ENCODE results near the gene FBXO31. TPM values are rescaled to one million over a fixed set of nuclear protein-coding genes. Genes with fewer than 3 reads are reported as not detected.
"Not testable (repeated sequence)": the region's sequence is repeated elsewhere in the genome, so short reads cannot be mapped to it uniquely, and the experiment has no call there.

The FBXO31 gene
- total and polyA plus RNA-seq, 2 experiments from 2014 or later = 15.4 to 26.1 TPM

DNA sequence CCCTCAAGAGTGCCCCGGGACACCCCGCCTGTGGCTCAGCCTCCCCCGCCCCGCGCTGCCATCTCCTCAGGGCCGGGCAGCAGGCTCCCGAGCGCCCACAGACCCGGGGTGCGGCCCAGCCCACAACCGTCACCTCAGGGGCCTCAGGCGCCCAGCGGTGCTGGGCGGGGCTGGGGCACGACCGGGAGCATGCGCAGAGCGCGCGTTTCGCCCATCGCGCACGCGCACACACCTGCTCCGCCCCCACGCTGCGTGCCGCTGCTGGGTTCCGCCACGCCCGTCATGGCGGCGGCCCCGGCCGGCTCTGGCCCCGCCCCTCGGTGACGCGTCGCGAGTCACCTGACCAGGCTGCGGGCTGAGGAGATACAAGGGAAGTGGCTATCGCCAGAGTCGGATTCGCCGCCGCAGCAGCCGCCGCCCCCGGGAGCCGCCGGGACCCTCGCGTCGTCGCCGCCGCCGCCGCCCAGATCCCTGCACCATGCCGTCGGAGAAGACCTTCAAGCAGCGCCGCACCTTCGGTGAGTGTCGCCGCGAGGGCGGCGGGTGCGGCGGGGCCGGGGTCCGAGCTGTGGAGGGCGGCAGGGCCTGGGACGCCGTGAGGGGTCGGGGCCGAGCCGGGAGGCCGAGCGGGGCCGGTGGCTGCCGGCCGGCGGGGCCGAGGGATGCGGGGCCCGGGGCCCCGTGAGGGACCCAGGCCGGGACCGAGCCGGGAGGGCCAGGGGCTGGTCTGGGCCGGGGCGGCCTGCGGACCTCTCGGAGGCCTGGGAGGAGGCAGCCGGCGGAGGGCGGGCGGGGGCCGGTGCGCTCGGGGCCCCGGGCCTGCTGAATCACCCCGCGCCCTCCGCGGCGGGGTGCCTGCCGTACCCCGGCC lies 8.6 kb upstream of the FBXO31 start, which contains the start of gene MAP1LC3B:
TSS of gene MAP1LC3B (plus strand) at position 387 of the 871 bp plus-strand sequence. CDS start at position 479, 92 bp downstream.
- Histone ChIP-seq H3K9me3 (ENCODE audit: low read depth) (no peaks in the 10 kb centered on the region), H3K27ac (peak within 1 kb of the TSS; percentile 95), H3K4me3 (peak within 1 kb of the TSS; percentile 74), H3K27me3 (no peaks in the 10 kb centered on the region), H3K36me3 (no peaks in the 10 kb centered on the region), H3K4me1 (ENCODE audit: low read depth) (peaks cover 31% of the 10 kb centered on the region)
- peak; percentile 97 to 98 for DNase-seq (ENCODE audit: low read depth in 1 of 2, low spot score in 1 of 2)
- TF ChIP-seq, protein P1, sequence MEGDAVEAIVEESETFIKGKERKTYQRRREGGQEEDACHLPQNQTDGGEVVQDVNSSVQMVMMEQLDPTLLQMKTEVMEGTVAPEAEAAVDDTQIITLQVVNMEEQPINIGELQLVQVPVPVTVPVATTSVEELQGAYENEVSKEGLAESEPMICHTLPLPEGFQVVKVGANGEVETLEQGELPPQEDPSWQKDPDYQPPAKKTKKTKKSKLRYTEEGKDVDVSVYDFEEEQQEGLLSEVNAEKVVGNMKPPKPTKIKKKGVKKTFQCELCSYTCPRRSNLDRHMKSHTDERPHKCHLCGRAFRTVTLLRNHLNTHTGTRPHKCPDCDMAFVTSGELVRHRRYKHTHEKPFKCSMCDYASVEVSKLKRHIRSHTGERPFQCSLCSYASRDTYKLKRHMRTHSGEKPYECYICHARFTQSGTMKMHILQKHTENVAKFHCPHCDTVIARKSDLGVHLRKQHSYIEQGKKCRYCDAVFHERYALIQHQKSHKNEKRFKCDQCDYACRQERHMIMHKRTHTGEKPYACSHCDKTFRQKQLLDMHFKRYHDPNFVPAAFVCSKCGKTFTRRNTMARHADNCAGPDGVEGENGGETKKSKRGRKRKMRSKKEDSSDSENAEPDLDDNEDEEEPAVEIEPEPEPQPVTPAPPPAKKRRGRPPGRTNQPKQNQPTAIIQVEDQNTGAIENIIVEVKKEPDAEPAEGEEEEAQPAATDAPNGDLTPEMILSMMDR (IDR thresholded peaks at IDR 0.05; ENCODE audit: low read depth, low read length) = no peak

DNA sequence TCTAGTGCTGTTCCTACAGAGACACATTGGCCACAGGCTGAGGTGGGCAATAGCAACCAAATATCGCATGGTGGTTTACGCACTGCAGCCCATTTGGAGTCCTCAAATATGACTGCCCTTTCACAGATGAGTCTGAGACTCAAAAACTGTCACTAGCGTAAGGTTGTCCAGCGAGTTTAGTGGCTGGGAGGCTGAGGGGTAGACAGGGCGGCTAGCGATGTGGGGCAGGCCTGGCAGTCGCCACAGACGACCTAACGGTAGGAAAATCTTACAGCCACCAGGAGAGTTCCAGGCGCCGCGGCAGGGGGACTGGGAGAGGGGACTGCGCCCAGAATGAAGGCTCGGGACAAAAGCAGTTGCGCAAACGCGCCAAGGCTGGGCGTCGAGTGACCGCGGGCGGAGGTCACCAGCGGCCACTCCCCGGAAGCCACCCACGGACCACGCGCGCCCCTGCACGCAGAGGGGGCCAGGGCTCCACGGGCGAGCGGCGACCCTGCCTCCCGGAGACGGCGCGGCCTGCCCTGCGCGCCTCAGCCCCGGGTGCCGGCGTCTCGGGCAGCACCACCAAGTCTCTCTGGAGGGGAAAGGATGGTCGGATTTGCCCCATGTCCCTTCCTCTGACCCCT lies 7.9 kb upstream of the FBXO31 start:
- Histone ChIP-seq H3K4me1 (ENCODE audit: low read depth) (peaks cover 31% of the 10 kb centered on the region), H3K27ac (peak overlapping the region; percentile 95), H3K27me3 (no peaks in the 10 kb centered on the region), H3K36me3 (no peaks in the 10 kb centered on the region), H3K4me3 (peak overlapping the region; percentile 47), H3K9me3 (ENCODE audit: low read depth) (no peaks in the 10 kb centered on the region)
- TF ChIP-seq, protein P1 (IDR thresholded peaks at IDR 0.05; ENCODE audit: low read depth, low read length) = no peak
- peak in 1 of 2 donors; percentile 56 for DNase-seq (ENCODE audit: low read depth in 1 of 2, low spot score in 1 of 2)

DNA sequence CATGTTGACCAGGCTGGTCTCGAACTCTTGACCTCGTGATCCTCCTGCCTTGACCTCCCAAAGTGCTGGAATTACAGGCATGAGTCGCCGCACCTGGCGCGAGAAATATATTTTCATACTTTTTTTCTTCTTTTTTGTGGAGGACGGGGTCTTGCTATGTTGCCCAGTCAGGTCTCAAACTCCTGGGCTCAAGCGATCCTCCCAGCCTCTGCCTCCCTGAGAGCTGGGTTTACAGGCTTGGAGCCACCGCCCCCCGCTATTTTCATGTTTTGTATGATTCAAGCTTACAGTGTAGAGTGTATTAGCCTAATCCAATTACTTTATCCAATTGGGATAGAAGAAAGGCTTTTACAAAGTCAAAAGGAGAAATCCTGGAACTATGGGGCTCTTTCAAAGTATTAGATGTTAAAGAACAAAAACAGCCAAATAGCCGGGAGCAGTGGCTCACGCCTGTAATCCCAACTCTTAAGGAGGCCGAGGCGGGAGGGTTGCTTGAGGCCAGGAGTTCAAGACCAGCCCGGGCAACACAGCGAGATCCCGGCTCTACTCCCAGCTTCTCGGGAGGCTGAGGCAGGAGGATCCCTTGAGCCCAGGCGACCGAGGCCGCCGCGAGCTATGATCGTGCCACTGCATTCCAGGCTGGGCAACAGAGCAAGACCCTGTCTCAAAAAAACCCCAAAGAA lies 7.2 kb upstream of the FBXO31 start:
- DNase-seq (ENCODE audit: low read depth in 1 of 2, low spot score in 1 of 2) = no peak
- TF ChIP-seq, protein P1 (IDR thresholded peaks at IDR 0.05; ENCODE audit: low read depth, low read length) = no peak
- H3K36me3 ChIP-seq = no peaks in the 10 kb centered on the region
- H3K4me3 ChIP-seq = no peak overlapping the region
- H3K27me3 ChIP-seq = no peaks in the 10 kb centered on the region
- no peaks in the 10 kb centered on the region for H3K9me3 ChIP-seq (ENCODE audit: low read depth)
- H3K27ac ChIP-seq = peak overlapping the region; percentile 95
- H3K4me1 ChIP-seq (ENCODE audit: low read depth) = peaks cover 31% of the 10 kb centered on the region

DNA sequence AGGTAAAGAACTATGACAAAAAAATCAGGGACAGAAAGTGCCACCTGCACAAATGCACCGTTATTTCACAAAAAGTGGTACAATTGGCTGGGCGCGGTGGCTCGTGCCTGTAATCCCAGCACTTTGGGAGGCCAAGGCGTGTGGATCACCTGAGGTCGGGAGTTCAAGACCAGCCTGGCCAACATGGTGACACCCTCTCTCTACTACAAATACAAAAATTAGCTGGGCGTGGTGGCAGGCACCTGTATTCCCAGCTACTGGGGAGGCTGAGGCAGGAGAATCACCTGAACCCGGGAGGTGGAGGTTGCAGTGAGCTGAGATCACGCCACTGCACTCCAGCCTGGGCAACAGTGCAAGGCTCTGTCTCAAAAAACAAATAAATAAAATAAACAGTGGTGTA lies 6.3 kb upstream of the FBXO31 start:
- not testable (repeated sequence) for H3K27ac ChIP-seq; H3K4me3 ChIP-seq; H3K36me3 ChIP-seq; H3K9me3 ChIP-seq (ENCODE audit: low read depth); DNase-seq (ENCODE audit: low read depth in 1 of 2, low spot score in 1 of 2); H3K27me3 ChIP-seq
- H3K4me1 ChIP-seq (ENCODE audit: low read depth) = peaks cover 26% of the 10 kb centered on the region

DNA sequence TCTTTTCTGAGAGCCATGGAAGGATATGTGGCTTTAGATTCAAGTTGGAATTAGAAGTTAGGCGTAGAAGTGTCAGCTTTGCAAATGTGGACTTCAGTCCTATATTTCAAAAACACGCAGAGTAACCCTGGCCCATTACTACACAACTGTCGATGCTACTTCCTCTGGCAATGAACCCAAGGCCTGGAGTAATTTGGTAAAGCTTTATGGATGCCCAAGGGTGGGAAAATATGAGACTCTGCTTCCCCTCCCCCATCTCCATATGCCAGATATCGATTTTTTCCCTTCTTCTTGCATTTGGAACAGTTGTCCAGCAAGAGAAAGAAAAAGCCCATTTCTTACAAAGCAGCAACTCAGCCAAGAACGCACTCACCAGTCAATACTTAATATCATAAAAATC lies 5.7 kb upstream of the FBXO31 start:
- H3K27me3 ChIP-seq = no peaks in the 10 kb centered on the region
- H3K9me3 ChIP-seq (ENCODE audit: low read depth) = no peaks in the 10 kb centered on the region
- H3K4me1 ChIP-seq (ENCODE audit: low read depth) = peaks cover 20% of the 10 kb centered on the region
- peak overlapping the region; percentile 96 for H3K27ac ChIP-seq
- no peak overlapping the region for H3K4me3 ChIP-seq
- H3K36me3 ChIP-seq = no peaks in the 10 kb centered on the region
- TF ChIP-seq, protein P1 (IDR thresholded peaks at IDR 0.05; ENCODE audit: low read depth, low read length) = no peak
- no peak for DNase-seq (ENCODE audit: low read depth in 1 of 2, low spot score in 1 of 2)
